Parathyroid adenoma (tissue), 2 donors: ENCODE data around the gene GNAT2.

Experiments
- H2AFZ ChIP-seq: fragments of 300-600 bp; sonication (generic); one replicate; pipeline ENCODE4 v1.7.0; 2017; ENCODE audit warnings: antibody characterized with exemption, mild to moderate bottlenecking
- H3K27ac ChIP-seq: fragments of 300-600 bp; sonication (generic); one replicate; pipeline ENCODE4 v1.7.0; 2017
- H3K27me3 ChIP-seq: fragments of 300-600 bp; sonication (generic); one replicate; pipeline ENCODE4 v1.7.0; 2017; ENCODE audit warnings: low read length; ENCODE audit not compliant: control insufficient read depth, insufficient read depth
- H3K36me3 ChIP-seq: fragments of 300-600 bp; sonication (generic); one replicate; pipeline ENCODE4 v1.7.0; 2017; ENCODE audit warnings: low read length; ENCODE audit not compliant: control insufficient read depth, insufficient read depth
- H3K4me1 ChIP-seq: fragments of 300-600 bp; sonication (generic); one replicate; pipeline ENCODE4 v1.7.0; 2017; ENCODE audit warnings: control low read depth
- H3K4me2 ChIP-seq: fragments of 300-600 bp; sonication (generic); one replicate; pipeline ENCODE4 v1.7.0; 2017; ENCODE audit warnings: low read length
- H3K4me3 ChIP-seq: fragments of 300-600 bp; sonication (generic); one replicate; pipeline ENCODE4 v1.7.0; 2017; ENCODE audit warnings: low read depth, low read length
- H3K79me2 ChIP-seq: fragments of 300-600 bp; sonication (generic); one replicate; pipeline ENCODE4 v1.7.0; 2017; ENCODE audit warnings: control low read depth
- H3K9ac ChIP-seq: fragments of 300-600 bp; sonication (generic); one replicate; pipeline ENCODE4 v1.7.0; 2017; ENCODE audit warnings: mild to moderate bottlenecking
- H3K9me3 ChIP-seq: fragments of 300-600 bp; sonication (generic); one replicate; pipeline ENCODE4 v1.7.0; 2017; ENCODE audit warnings: low read length; ENCODE audit not compliant: control insufficient read depth
- CTCF ChIP-seq: fragments of 300-600 bp; sonication (generic); IDR thresholded peaks from one replicate; pipeline ENCODE4 v1.7.0; 2017; ENCODE audit warnings: antibody characterized with exemption, mild to moderate bottlenecking
- donor health status: primary hyperparathyroidism.

GNAT2 gene

DNA sequence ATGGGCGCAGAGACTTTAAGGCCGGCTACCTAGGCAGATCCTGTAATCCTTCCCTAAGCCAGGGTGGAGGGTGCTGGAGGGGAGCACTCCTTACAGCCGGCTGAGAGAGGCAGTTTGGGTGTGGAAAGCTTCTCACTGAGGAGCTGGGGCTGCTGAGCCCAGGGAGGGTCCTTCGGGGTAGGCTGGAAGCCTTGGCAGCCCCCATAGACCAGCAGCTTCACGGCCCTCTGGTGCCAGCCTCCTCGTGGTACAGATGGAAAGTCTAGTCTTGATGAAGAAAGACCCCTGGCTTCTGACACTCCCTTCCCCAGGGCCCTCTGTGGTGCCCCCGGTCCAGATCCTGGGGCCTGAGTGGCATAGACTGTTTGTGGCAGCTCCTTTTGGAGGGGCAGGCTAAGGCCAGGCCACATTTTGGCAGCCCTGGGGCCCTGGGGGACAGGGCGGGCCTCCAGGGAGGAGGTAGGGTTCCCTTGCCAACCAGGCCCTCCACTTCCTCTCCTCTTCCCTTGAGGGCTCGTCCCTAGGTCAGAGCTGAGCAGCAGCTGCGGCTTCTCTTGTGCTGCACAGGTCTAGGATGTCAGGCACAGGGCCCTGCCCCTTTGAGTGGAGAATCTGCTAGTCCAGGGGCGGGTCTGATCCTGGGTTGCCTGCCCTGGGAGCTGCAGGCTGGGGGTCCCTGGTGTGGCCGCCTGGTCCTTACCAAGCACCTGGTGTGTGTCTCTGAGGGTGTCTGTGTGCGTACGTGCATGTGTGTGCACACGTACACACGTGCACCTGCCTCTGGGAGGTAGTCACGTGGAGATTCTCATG lies 5.0 kb upstream of the GNAT2 start:
- TF ChIP-seq CTCF: no peak
- Histone ChIP-seq H3K4me1 (no peaks in the 10 kb centered on the region), H3K4me3 (no peak overlapping the region), H3K27ac (no peak overlapping the region), H3K9me3 (no peaks in the 10 kb centered on the region), H3K4me2 (no peak overlapping the region), H2AFZ (no peak overlapping the region), H3K27me3 (no peaks in the 10 kb centered on the region), H3K36me3 (no peaks in the 10 kb centered on the region), H3K9ac (no peak overlapping the region), H3K79me2 (no peaks in the 10 kb centered on the region)

- no peak for TF ChIP-seq CTCF
Measured at GRCh38 chr1:109623601-109624161, 4.3 kb upstream of the GNAT2 start.

GRCh38 chr1:109622895-109623294 lies 3.5 kb upstream of the GNAT2 start:
- Histone ChIP-seq H3K4me2 (no peak overlapping the region), H3K9ac (no peak overlapping the region), H3K4me3 (no peak overlapping the region), H2AFZ (no peak overlapping the region), H3K79me2 (no peaks in the 10 kb centered on the region), H3K27ac (no peak overlapping the region), H3K9me3 (no peaks in the 10 kb centered on the region), H3K4me1 (no peaks in the 10 kb centered on the region), H3K36me3 (no peaks in the 10 kb centered on the region), H3K27me3 (no peaks in the 10 kb centered on the region)
- no peak for TF ChIP-seq CTCF

More at GRCh38 chr1:109623601-109624161, 4.3 kb upstream of the GNAT2 start:
- no peak overlapping the region for H3K27ac ChIP-seq
- H3K9ac ChIP-seq: no peak overlapping the region
- H3K9me3 ChIP-seq: no peaks in the 10 kb centered on the region
- H3K79me2 ChIP-seq: no peaks in the 10 kb centered on the region
- no peak overlapping the region for H2AFZ ChIP-seq
- H3K4me3 ChIP-seq: no peak overlapping the region
- no peaks in the 10 kb centered on the region for H3K27me3 ChIP-seq
- H3K4me2 ChIP-seq: no peak overlapping the region
- no peaks in the 10 kb centered on the region for H3K4me1 ChIP-seq
- H3K36me3 ChIP-seq: no peaks in the 10 kb centered on the region

DNA sequence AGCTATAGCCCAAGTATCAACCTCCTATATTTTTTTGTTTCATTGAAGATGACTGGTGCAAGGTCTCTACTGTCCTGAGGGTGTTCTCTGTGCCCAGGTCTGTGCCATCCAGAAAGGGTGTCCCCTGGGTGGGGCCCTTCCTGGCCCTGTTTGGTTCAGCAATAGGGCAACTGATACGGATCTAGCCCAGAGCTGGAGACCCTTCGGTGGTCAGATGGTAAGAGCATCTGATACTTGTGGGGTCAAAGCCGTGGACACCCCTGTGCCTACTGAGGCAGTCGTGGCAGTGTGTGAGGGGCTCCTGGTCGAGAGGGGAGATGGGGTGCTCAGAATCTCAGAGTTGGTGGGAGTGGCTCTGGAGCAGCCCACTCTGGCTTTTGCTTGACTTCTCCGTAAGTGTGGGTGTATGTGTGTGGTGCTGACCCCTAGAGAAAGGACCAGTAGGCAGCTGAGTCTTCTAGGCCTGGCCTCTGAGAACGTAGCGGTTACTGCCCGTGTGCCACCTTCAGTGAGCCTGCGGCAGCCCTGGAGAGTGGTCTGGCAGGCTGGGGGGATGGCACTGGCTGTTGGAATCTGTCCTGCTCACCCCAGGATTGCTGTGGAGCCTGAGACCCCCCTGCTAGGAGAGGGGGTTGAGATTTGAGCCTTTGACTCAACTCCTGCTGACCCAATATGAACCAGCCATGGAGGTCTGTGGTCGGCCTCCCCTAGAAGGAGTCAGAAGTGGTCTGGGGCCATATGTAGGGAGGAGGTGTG lies 2.9 kb upstream of the GNAT2 start:
- Histone ChIP-seq H3K9me3 (no peaks in the 10 kb centered on the region), H3K79me2 (no peaks in the 10 kb centered on the region), H3K36me3 (no peaks in the 10 kb centered on the region), H3K4me3 (no peak overlapping the region), H3K4me2 (peak overlapping the region; percentile 100), H3K4me1 (no peaks in the 10 kb centered on the region), H3K27ac (no peak overlapping the region), H2AFZ (no peak overlapping the region), H3K27me3 (no peaks in the 10 kb centered on the region), H3K9ac (no peak overlapping the region)
- TF ChIP-seq CTCF: no peak
